ENCODE measurements around the gene TENT4A. TPM values are rescaled to one million over a fixed set of nuclear protein-coding genes. Genes with fewer than 3 reads are reported as not detected.

TENT4A gene
- total and polyA plus RNA-seq, 8 donors: 3.5 to 37.4 (median 15.8) TPM

- Histone ChIP-seq H3K27me3 (no peaks in the 10 kb centered on the region), H3K27ac (no peak overlapping the region), H3K4me3 (no peak overlapping the region), H3K9me3 (no peaks in the 10 kb centered on the region), H3K4me1 (peaks cover 0 to 10% (median 6%) of the 10 kb centered on the region in 4 donors), H3K36me3 (no peaks in the 10 kb centered on the region)
- whole genome bisulfite sequencing, 5 donors: 77 to 88% (median 84%) methylated on average over 5 of the region's 5 CpGs
- no peak for TF ChIP-seq POLR2A (IDR thresholded peaks at IDR 0.05)
- no peak for TF ChIP-seq EP300 (IDR thresholded peaks at IDR 0.05)
- no peak for TF ChIP-seq POLR2AphosphoS5 (IDR thresholded peaks at IDR 0.05)
- TF ChIP-seq CTCF (IDR thresholded peaks at IDR 0.05): no peak
- intact Hi-C loops (cut with DNase I; ENCODE audit: low total_unique reads): no loop called here
- DNase-seq: no peak
Observed at GRCh38 chr5:6792376-6792775, 79.1 kb downstream of the TENT4A start.

GRCh38 chr5:6792911-6793471 is 79.8 kb downstream of the TENT4A start:
- Histone ChIP-seq H3K4me1 (peaks cover 0 to 10% (median 6%) of the 10 kb centered on the region in 4 donors), H3K4me3 (no peak overlapping the region), H3K27me3 (no peaks in the 10 kb centered on the region), H3K36me3 (no peaks in the 10 kb centered on the region), H3K27ac (no peak overlapping the region), H3K9me3 (no peaks in the 10 kb centered on the region)
- intact Hi-C loops (cut with DNase I; ENCODE audit: low total_unique reads): no loop called here
- no peak for TF ChIP-seq POLR2AphosphoS5 (IDR thresholded peaks at IDR 0.05)
- TF ChIP-seq CTCF (IDR thresholded peaks at IDR 0.05): no peak
- TF ChIP-seq POLR2A (IDR thresholded peaks at IDR 0.05): no peak
- no peak for TF ChIP-seq EP300 (IDR thresholded peaks at IDR 0.05)
- 57 to 83% (median 71%) methylated on average over 14 of the region's 14 CpGs for WGBS, 5 donors
- DNase-seq: no peak

DNA sequence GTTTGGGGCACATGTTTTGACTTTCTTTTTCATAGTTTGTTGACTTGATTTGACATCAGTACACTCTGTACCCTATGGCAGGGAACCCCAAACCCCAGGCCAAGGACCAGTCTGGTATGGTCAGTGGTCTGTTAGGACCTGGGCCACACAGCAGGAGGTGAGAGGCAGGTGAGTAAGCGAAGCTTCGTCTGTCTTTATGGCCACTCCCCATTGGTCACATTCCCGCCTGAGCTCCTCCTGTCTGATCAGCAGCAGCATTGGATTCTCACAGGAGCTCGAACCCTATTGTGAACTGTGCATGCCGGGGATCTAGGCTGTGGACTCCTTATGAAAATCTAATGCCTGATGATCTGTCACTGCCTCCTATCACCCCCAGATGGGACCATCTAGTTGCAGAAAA is 88.0 kb downstream of the TENT4A start:
- H3K36me3 ChIP-seq: no peaks in the 10 kb centered on the region
- no peaks in the 10 kb centered on the region for H3K4me1 ChIP-seq
- TF ChIP-seq POLR2A (IDR thresholded peaks at IDR 0.05) (no peak), POLR2AphosphoS5 (IDR thresholded peaks at IDR 0.05) (no peak)
- H3K9me3 ChIP-seq: no peaks in the 10 kb centered on the region
- H3K4me3 ChIP-seq: no peak overlapping the region
- no peak for DNase-seq
- no peaks in the 10 kb centered on the region for H3K27me3 ChIP-seq
- H3K27ac ChIP-seq: no peak overlapping the region
- intact Hi-C loops (cut with DNase I; ENCODE audit: low total_unique reads): no loop called here
- 73 to 94% (median 80%) methylated on average over 5 of the region's 5 CpGs for WGBS, 5 donors

DNA sequence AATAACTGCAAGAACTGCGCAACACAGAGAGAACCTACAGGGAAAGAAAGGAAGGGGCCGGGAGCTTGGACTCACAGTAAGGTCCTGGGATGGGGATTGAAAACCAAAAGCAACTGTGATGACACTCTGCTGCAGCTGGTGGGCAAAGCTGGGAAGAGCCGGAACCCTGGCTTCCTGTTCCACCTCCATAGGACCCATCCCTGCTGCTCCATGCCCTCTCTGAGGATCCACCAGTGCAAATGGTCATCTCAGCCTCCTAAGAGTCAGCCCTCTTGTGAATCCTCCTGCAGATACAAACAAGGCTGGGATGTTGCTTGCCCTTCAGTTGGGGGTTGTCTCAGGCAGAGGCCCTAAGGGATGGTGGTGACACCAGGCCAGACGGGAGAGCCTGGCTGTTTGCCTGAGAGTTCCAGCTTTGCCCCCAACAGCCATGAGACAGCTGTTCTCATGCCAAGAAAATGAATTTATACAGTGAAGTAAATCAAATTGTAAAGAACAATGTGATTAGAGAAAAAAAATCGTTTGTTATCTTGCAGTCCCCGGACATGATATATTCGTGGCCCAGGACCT is 90.8 kb downstream of the TENT4A start:
- no peak for TF ChIP-seq POLR2A (IDR thresholded peaks at IDR 0.05)
- no peak for DNase-seq
- Histone ChIP-seq H3K4me1 (no peaks in the 10 kb centered on the region), H3K27ac (no peak overlapping the region), H3K9me3 (peaks cover 0 to 10% (median 3%) of the 10 kb centered on the region in 4 donors), H3K36me3 (no peaks in the 10 kb centered on the region), H3K4me3 (no peak overlapping the region), H3K27me3 (no peaks in the 10 kb centered on the region)
- 53 to 73% (median 62%) methylated on average over 7 of the region's 7 CpGs for WGBS, 5 donors
- intact Hi-C loops (cut with DNase I; ENCODE audit: low total_unique reads): no loop called here

DNA sequence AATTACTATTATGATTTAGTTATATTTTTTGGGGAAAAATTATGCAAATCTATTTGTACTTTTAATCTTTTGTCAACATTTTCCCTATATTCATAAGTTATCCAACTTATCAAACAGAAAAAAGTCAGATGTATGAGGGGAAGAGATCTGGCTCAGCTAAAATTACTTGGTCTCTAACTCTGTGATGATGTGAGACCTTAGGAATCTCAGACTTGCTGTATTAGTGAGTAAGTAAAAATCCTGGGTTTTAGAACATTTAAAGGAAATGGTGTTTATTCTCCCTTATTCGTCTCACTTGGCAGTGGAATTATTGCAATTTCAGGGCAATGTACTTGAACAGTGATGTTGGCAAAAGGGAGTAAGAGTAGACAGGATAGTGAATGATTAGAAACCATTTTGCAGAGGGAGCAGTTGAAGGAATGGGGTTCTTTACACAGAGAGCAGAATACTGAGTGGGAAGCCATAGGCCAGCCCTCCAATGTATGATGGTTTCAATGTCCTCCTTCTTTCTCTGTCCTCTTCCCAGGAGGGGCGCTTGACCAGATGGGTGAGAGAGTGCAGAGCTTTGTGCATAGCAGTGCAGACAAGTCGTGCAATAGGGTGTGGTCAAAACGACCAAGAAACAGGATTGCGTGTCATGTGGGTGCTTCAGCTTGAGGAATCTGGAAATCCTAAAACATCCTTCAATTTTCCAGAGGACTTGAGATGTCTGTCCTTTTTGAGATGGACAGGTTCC is 91.7 kb downstream of the TENT4A start:
- H3K4me1 ChIP-seq: no peaks in the 10 kb centered on the region
- H3K4me3 ChIP-seq: no peak overlapping the region
- 65 to 69% (median 67%) methylated on average over 5 of the region's 5 CpGs for WGBS, 5 donors
- DNase-seq: peak in 1 of 2 donors; percentile 18
- intact Hi-C loops (cut with DNase I; ENCODE audit: low total_unique reads): no loop called here
- H3K9me3 ChIP-seq: peaks cover 0 to 10% (median 3%) of the 10 kb centered on the region in 4 donors
- no peak for TF ChIP-seq EP300 (IDR thresholded peaks at IDR 0.05)
- no peak for TF ChIP-seq CTCF (IDR thresholded peaks at IDR 0.05)
- TF ChIP-seq POLR2A (IDR thresholded peaks at IDR 0.05): no peak
- no peak for TF ChIP-seq POLR2AphosphoS5 (IDR thresholded peaks at IDR 0.05)
- H3K27ac ChIP-seq: no peak overlapping the region
- H3K36me3 ChIP-seq: no peaks in the 10 kb centered on the region
- no peaks in the 10 kb centered on the region for H3K27me3 ChIP-seq

Data from stomach (tissue), 9 donors.